ENCODE data around the gene XRCC5.

DNA sequence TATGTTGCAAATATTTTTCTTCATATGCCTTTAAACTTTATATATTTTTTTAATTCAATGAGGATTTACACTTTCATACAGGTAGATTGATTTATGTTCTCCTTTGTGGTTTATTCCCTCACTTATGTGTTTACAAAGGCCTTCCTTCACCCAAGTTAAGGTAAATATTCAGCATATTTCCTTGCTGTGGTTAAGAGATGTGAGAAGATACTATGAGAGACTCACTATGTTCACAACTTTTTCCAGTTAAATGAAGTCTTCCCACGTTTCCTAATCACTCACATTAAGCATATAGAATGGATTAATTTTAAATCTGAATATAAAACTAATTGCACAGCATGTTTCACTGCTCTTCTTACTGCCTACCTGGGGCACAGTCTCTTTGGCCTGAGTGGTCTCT is 28.1 kb upstream of the XRCC5 start:
- TF ChIP-seq CTCF (IDR thresholded peaks at IDR 0.05 in 2 of 3, conservative IDR thresholded peaks at IDR 0.05 in 1 of 3; ENCODE audit: borderline replicate concordance in 1 of 3, insufficient read depth in 1 of 3, low read depth in 2 of 3, low read length in 2 of 3) (no peak), POLR2A (IDR thresholded peaks at IDR 0.05; ENCODE audit: borderline replicate concordance, extremely low read depth, insufficient read depth, insufficient read length) (no peak), ZNF274 (IDR thresholded peaks at IDR 0.05; ENCODE audit: low read depth, low read length) (no peak), CEBPB (IDR thresholded peaks at IDR 0.05; ENCODE audit: low read depth) (no peak), EZH2 (IDR thresholded peaks at IDR 0.05) (no peak), ELF1 (IDR thresholded peaks at IDR 0.05; ENCODE audit: borderline replicate concordance, low read depth) (no peak), POLR2AphosphoS5 (IDR thresholded peaks at IDR 0.05; ENCODE audit: low read depth, low read length) (no peak), MAX (IDR thresholded peaks at IDR 0.05) (no peak)
- TF ChIP-seq, protein P1, sequence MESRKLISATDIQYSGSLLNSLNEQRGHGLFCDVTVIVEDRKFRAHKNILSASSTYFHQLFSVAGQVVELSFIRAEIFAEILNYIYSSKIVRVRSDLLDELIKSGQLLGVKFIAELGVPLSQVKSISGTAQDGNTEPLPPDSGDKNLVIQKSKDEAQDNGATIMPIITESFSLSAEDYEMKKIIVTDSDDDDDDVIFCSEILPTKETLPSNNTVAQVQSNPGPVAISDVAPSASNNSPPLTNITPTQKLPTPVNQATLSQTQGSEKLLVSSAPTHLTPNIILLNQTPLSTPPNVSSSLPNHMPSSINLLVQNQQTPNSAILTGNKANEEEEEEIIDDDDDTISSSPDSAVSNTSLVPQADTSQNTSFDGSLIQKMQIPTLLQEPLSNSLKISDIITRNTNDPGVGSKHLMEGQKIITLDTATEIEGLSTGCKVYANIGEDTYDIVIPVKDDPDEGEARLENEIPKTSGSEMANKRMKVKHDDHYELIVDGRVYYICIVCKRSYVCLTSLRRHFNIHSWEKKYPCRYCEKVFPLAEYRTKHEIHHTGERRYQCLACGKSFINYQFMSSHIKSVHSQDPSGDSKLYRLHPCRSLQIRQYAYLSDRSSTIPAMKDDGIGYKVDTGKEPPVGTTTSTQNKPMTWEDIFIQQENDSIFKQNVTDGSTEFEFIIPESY (IDR thresholded peaks at IDR 0.05; ENCODE audit: extremely low read depth, insufficient replicate concordance, low read length): no peak
- TF ChIP-seq, protein P2, sequence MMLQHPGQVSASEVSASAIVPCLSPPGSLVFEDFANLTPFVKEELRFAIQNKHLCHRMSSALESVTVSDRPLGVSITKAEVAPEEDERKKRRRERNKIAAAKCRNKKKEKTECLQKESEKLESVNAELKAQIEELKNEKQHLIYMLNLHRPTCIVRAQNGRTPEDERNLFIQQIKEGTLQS (IDR thresholded peaks at IDR 0.05): no peak

Measured in HCT116 (cell line).